ENCODE results near the gene TMEM200B. TPM values are rescaled to one million over a fixed set of nuclear protein-coding genes. Genes with fewer than 3 reads are reported as not detected.

The TMEM200B gene
- total and polyA plus RNA-seq, 2 of the 4 experiments (the other 2 are of a cell fraction), result 4.8 to 6.2 TPM

GRCh38 chr1:29119121-29119929, 4.4 kb downstream of the TMEM200B start:
- no peaks in the 10 kb centered on the region; the same call in 1 of the 2 replicates for H3K9me1 ChIP-seq (ENCODE audit: insufficient read depth, low read length)
- CTCF ChIA-PET, result no interaction called here

More at GRCh38 chr1:29119121-29119929, 4.4 kb downstream of the TMEM200B start:
- ATAC-seq (ENCODE audit: low read depth) (no peak), DNase-seq (peak; percentile 7)
- BruUV-seq (replicated peaks), result no TSS peak
- Histone ChIP-seq H4K8ac (ENCODE audit: low read depth in 2 of 2, low read length in 2 of 2) (no peak overlapping the region), H3K4ac (ENCODE audit: low read depth, low read length) (no peak overlapping the region), H3K4me1 (ENCODE audit: control insufficient read depth, insufficient read depth, low read length) (peaks cover 13% of the 10 kb centered on the region), H2BK120ac (ENCODE audit: low read depth, low read length) (no peak overlapping the region), H4K91ac (ENCODE audit: insufficient read depth, low read depth, low read length) (no peak overlapping the region), H2BK20ac (ENCODE audit: low read depth, low read length) (no peak overlapping the region), H2BK5ac (ENCODE audit: low read depth, low read length, poor library complexity, severe bottlenecking) (no peak overlapping the region), H3K36me3 (ENCODE audit: control insufficient read depth, insufficient read depth, low read length) (no peaks in the 10 kb centered on the region), H4K20me1 (ENCODE audit: insufficient read depth, low read length) (no peaks in the 10 kb centered on the region; the same call in 1 of the 2 replicates), H3K4me2 (ENCODE audit: low read depth, low read length) (no peak overlapping the region; the same call in 1 of the 2 replicates), H3K9me3 (ENCODE audit: control insufficient read depth, insufficient read depth, low read length) (no peaks in the 10 kb centered on the region), H4K5ac (ENCODE audit: low read depth, low read length) (no peak overlapping the region), H3K23ac (ENCODE audit: low read depth, low read length) (no peak overlapping the region), H3K79me1 (ENCODE audit: low read depth in 1 of 2, low read length in 2 of 2) (peaks cover 0 to 13% of the 10 kb centered on the region in 2 experiments; a peak in 1 of 4 replicates), H3K56ac (ENCODE audit: extremely low read depth, insufficient read depth, low read length) (no peak overlapping the region), H3K4me3 (ENCODE audit: insufficient read depth, low read depth, low read length) (no peak overlapping the region), H2AK9ac (replicated peaks; ENCODE audit: low read depth, low read length, poor library complexity) (no peak overlapping the region), H2BK15ac (ENCODE audit: low read depth, low read length) (no peak overlapping the region), H2AK5ac (ENCODE audit: low read depth, low read length) (no peak overlapping the region), H3K14ac (replicated peaks; ENCODE audit: low read depth, low read length) (no peak overlapping the region), H3K27ac (ENCODE audit: insufficient read depth, low read length) (no peak overlapping the region), H3K9ac (ENCODE audit: low read depth, low read length) (no peak overlapping the region), H3K18ac (ENCODE audit: low read depth, low read length) (no peak overlapping the region), H2AFZ (replicated peaks; ENCODE audit: low read length, poor library complexity) (no peak overlapping the region), H3K27me3 (ENCODE audit: control insufficient read depth, insufficient read depth, low read length) (no peaks in the 10 kb centered on the region)
- whole genome bisulfite sequencing, 2 experiments (ENCODE audit: extremely low coverage in 2 of 2, insufficient read length in 1 of 2), result no CpG with 5 or more reads among the region's 12 CpGs
- POLR2A ChIA-PET (ENCODE audit: unreplicated experiment), result no interaction called here
- dilution Hi-C loops (cut with HindIII; ENCODE audit: low sequenced_read_pairs, unreplicated experiment) (no loop called here), intact Hi-C loops (cut with micrococcal nuclease) (no loop called here), in situ Hi-C loops (cut with MboI; ENCODE audit: low sequenced_read_pairs) (no loop called here)
- TF ChIP-seq CTCF (conservative IDR thresholded peaks at IDR 0.05; ENCODE audit: low read depth, low read length) (no peak), BHLHE40 (IDR thresholded peaks at IDR 0.05; ENCODE audit: low read depth, low read length) (no peak), RAD21 (IDR thresholded peaks at IDR 0.05; ENCODE audit: low read length) (no peak), ELK1 (IDR thresholded peaks at IDR 0.05; ENCODE audit: borderline replicate concordance, low read depth, low read length) (no peak), RCOR1 (IDR thresholded peaks at IDR 0.05; ENCODE audit: insufficient replicate concordance, low read length) (no peak), FOS (IDR thresholded peaks at IDR 0.05; ENCODE audit: low read depth, low read length) (no peak)

Measured in IMR-90 (cell line).